Fibroblast of pulmonary artery (primary cell): Measurements from ENCODE around the gene MASP1.

ENCODE experiments used
- DNase-seq: peaks from one replicate; pipeline ENCODE4 v3.0.0-alpha.2; 2010; ENCODE audit warnings: low read depth
- H3K4me3 ChIP-seq: replicated peaks from 2 replicates; pipeline ENCODE4 v1.5.1; 2011; ENCODE audit warnings: low read depth, mild to moderate bottlenecking, control low read depth, low read length, moderate library complexity
- CTCF ChIP-seq: IDR thresholded peaks from 2 replicates; pipeline ENCODE4 v1.5.1; 2011; ENCODE audit warnings: mild to moderate bottlenecking, control low read depth, low read length, inconsistent platforms; ENCODE audit errors: missing control alignments

MASP1 gene

GRCh38 chr3:187197335-187197649 lies 94.2 kb downstream of the MASP1 start, which contains the start of gene RTP1:
RTP1 (plus strand) TSS chr3:187197486; CDS start chr3:187197516, 30 bp downstream.
- no peak within 1 kb of the TSS for H3K4me3 ChIP-seq
- no peak for TF ChIP-seq CTCF
- DNase-seq: no peak

GRCh38 chr3:187196573-187197334 lies 94.8 kb downstream of the MASP1 start:
- DNase-seq: no peak
- no peak for TF ChIP-seq CTCF
- no peak overlapping the region for H3K4me3 ChIP-seq

GRCh38 chr3:187193181-187193580 lies 98.4 kb downstream of the MASP1 start:
- no peak overlapping the region for H3K4me3 ChIP-seq
- no peak for TF ChIP-seq CTCF
- no peak for DNase-seq

GRCh38 chr3:187191271-187191670 lies 100.3 kb downstream of the MASP1 start:
- no peak overlapping the region for H3K4me3 ChIP-seq
- TF ChIP-seq CTCF: no peak
- DNase-seq: no peak

GRCh38 chr3:187188931-187189330 lies 102.6 kb downstream of the MASP1 start:
- no peak for DNase-seq
- H3K4me3 ChIP-seq: no peak overlapping the region
- TF ChIP-seq CTCF: no peak

- no peak overlapping the region for H3K4me3 ChIP-seq
- TF ChIP-seq CTCF: no peak
- peak; percentile 79 for DNase-seq
Measured at GRCh38 chr3:187186801-187187421, 104.6 kb downstream of the MASP1 start.

- no peak overlapping the region for H3K4me3 ChIP-seq
- DNase-seq: no peak
- TF ChIP-seq CTCF: no peak
Measured at GRCh38 chr3:187186375-187186774, 105.2 kb downstream of the MASP1 start.
